T-helper 9 cell (primary cell): ENCODE results near the gene EBLN1.

Experiments used
- DNase-seq: peaks from one replicate; pipeline ENCODE4 v3.0.0-alpha.2; 2020
- total RNA-seq, 2 donors: gene quantifications; one replicate each; lab custom pipeline; 2026; lab: John Stamatoyannopoulos, UW

EBLN1 gene
- 0 to 0.07 reads per million in 2 donors for total RNA-seq

DNA sequence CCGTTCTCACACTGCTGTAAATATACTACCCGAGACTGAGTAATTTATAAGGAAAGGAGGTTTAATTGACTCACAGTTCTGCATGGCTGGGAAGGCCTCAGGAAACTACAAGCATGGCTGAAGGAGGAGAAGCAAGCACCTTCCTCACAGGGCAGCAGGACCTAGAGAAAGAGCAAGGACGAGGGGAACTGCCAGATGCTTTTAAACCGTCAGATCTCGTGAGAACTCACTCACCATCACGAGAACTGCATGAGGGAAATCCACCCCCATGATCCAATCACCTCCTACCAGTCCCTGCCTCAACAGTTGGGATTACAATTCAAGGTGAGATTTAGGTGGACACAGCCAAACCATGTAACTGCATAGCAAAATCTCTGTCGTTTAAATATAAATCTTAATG lies at the start of gene EBLN1:
Gene EBLN1 (minus strand): TSS at position 174 of the 400 bp plus-strand sequence. CDS start 8,032 bp downstream, outside the sequence.
- DNase-seq = no peak

DNA sequence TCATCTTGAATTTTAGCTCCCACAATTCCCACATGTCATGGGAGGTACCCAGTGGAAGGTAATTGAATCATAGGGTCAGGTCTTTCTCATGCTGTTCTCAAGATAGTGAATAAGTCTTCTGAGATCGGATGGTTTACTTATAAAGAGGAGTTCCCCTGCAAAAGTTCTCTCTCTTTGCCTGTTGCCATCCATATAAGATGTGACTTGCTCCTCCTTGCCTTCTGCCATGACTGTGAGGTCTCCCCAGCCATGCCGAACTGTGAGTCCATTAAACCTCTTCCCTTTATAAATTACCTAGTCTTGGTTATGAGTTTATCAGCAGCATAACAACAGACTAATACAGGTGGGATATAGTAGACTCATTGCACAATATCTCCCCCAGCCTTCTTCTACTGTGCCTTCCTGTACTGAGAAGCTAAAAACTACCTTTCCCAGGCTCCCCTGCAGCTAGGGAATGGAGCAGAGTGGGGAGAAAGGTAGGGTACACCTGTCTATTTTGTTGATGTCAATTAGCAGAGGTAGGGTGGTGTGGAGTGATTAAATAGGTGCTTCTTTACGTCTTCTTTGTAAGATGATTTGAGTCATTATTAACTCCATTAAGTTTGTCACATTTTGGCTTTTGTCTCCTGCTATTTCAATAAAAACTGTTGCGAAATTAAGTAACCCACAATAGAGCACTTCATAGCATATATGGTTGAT lies 48.2 kb upstream of the EBLN1 start:
- no peak for DNase-seq

- DNase-seq = no peak
Measured at GRCh38 chr10:22263106-22263505, 45.3 kb upstream of the EBLN1 start.

GRCh38 chr10:22259280-22259679 lies 41.5 kb upstream of the EBLN1 start:
- no peak for DNase-seq

DNA sequence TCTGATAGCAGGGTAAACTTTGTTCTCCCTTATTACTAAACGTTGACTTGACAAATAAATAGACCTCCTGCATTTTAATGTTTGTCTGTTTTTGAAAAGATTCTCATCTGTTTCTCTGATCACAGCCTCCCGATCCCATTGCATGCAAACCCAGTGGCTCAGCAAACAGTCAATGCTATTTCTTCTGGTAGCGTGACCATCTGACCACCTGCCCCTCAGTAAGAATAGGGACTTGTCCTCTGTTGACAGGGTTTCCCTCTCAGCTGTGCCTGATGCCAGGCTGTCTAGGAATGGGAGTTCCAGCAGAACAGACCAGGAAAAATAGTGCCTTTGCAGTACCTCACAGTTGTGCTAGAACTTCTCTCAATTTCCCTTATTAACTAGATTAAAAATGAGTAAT lies 40.7 kb upstream of the EBLN1 start:
- DNase-seq = no peak

DNA sequence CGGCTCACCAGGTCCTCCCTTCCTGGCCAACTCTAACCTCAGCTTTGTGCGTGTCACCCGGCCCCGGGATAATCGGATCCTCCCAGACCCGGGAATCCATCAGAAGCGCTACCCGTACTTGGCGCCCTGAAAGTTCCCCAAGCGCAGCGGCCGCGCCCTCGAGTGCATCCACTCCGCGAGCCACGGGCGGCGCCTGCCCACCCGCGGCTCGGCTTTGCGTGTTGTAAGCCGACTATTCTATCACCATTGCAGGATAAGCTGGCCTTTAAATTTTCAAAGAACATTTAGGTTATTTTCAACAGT lies 35.7 kb upstream of the EBLN1 start:
- DNase-seq = peak; percentile 28

GRCh38 chr10:22252801-22253579 lies 35.2 kb upstream of the EBLN1 start:
- peak; percentile 18 for DNase-seq

DNA sequence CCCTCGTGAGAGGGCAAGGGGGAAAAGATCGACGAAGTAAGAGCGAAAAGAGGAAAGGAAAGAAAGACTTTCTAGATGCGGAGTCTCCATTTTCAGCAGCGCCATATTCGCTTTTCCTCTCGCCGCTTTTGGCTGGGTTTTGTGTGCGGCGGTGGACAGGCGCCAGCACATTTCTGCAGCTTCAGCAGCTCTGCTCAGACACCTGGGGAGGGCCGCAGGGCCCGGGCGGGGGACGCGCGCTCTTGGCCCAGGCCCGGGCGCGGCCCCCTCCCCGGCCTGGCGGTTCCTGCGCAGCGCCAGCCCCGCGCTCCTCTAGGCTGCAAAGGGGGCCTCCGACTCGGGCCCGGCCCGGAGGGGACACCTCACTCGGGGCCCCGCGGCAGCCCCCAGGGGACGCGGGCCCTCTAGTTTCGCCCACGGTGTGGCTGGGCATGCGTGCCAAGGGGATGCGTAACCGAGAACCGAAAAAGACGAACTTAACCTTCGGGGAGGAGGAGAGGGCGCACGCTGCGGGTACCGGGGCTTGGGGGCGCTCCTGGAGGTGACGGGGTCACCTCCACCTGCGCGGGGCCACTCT lies 34.5 kb upstream of the EBLN1 start:
- peak; percentile 27 for DNase-seq

DNA sequence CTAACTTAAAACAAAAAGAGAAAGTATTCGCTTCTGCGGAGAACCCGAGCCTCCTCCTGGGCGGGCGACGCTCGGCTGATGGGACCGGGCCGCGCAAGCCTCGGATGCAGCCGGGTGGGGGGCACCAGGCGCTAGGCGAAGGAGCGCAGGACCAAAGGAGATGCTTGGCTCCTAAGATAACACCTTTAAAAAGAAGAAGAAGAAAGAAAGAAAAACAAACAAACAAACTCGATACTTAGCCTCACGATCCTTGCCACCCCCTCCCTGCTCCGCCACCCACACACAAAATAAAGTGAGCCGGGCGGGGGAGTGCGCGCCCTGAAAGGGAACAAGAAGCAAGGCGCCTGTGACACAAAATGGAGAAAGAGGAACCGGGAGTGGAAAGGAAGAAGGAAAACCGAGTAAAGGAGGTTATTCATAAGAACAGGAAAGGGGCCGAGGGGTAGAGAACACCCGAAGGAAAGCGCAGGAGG lies 34.0 kb upstream of the EBLN1 start:
- peak; percentile 46 for DNase-seq

- DNase-seq = no peak
Measured at GRCh38 chr10:22250897-22251660, 33.3 kb upstream of the EBLN1 start.

DNA sequence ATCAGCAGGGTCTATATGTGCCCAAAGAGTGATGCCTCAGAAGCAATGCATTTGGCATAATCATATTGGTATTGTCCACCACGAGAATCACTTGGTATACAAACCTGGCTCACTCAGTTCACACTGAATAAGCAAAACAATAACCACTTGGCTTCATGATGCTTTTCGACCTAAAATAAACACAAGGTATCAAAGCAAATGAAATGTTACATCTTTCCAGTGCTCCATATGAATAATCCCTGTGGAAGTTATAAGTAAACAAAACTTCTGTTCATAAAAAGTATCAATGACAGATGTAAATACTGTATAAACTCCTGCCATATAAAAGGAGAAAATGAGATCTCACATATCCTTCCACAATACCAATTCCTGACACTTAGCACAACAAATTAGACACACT lies 29.8 kb upstream of the EBLN1 start:
- DNase-seq = no peak

GRCh38 chr10:22246680-22247391 lies 29.0 kb upstream of the EBLN1 start:
- DNase-seq = no peak

GRCh38 chr10:22245567-22245966 lies 27.8 kb upstream of the EBLN1 start:
- DNase-seq = no peak

GRCh38 chr10:22244855-22245254 lies 27.0 kb upstream of the EBLN1 start:
- DNase-seq = no peak

DNA sequence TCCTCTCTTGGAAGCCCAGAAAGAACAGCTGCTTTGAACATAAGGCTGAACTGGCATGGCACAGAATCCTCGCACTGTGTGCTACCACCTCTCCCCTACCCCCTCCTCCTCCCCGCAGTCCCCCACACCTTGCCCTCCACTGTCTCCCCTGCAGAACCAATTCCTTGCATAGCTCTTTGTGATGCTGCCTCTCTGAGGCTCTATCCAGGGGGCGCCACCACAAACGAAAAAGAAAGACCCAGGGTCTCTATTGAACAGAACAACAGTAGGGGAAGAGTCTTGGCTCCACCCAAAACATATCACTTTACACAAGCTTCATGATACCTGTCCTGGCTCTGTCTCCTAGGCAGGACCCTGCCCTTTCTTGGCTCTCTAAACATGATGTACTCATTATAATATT lies 26.2 kb upstream of the EBLN1 start:
- DNase-seq = no peak

DNA sequence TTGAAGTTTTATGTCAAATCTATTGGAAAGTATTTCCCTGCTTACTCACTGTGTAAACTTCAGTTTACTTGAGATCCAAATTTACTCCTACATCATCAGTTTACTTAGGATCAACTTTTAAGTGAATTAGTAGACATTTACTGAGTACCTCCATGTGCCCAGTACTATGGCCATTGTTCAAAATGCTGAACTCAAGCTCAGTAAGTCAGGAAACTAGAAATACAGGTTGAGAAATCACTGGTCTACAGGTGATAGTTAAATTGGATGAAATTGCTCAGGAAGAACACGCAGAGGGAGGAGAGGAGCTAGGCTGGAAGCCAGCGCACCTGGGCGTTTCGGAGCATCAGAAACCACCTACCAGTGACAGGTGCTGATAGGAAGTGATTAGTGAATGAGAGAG lies 25.5 kb upstream of the EBLN1 start:
- no peak for DNase-seq

GRCh38 chr10:22231260-22231659 lies 13.4 kb upstream of the EBLN1 start:
- DNase-seq = no peak

GRCh38 chr10:22230158-22230833 lies 12.5 kb upstream of the EBLN1 start:
- no peak for DNase-seq

DNA sequence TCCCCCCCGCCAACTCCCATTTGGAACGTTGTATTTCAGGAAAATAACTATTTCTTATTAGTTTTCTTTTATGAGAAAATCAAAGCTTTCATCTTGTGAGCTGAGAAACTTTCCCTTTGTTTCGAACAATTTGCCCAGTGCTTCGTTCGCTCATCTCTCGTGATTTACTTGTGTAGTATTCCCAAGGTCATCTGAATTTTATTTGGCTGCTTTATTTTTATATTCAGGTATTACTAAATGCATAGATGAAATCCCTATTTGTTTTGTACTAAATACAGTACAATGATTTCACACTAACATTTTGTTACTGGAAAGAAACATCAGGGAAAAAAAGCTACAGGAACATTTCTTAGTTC lies 12.0 kb upstream of the EBLN1 start:
- no peak for DNase-seq

- peak; percentile 78 for DNase-seq
Measured at GRCh38 chr10:22228943-22229801, 11.4 kb upstream of the EBLN1 start.
